ENCODE measurements around the gene KCTD3.

The KCTD3 gene

GRCh38 chr1:215661033-215661432 lies 93.9 kb downstream of the KCTD3 start (continued):
- TF ChIP-seq ZNF521 (tag by site-specific recombination; IDR thresholded peaks at IDR 0.05) (no peak), ZNF311 (tag by site-specific recombination; IDR thresholded peaks at IDR 0.05; ENCODE audit: borderline replicate concordance) (no peak), ZBTB17 (tag by site-specific recombination; IDR thresholded peaks at IDR 0.05) (no peak), ZXDB (tag by site-specific recombination; IDR thresholded peaks at IDR 0.05) (no peak), ZNF391 (tag by site-specific recombination; IDR thresholded peaks at IDR 0.05; ENCODE audit: borderline replicate concordance, low read depth) (no peak), ZNF121 (tag by site-specific recombination; IDR thresholded peaks at IDR 0.05) (no peak), SALL2 (tag by site-specific recombination; IDR thresholded peaks at IDR 0.05; ENCODE audit: borderline replicate concordance) (no peak), ZNF324 (tag by site-specific recombination; IDR thresholded peaks at IDR 0.05) (no peak), ZBTB6 (tag by site-specific recombination; IDR thresholded peaks at IDR 0.05) (no peak)
- TF ChIP-seq, protein P1, sequence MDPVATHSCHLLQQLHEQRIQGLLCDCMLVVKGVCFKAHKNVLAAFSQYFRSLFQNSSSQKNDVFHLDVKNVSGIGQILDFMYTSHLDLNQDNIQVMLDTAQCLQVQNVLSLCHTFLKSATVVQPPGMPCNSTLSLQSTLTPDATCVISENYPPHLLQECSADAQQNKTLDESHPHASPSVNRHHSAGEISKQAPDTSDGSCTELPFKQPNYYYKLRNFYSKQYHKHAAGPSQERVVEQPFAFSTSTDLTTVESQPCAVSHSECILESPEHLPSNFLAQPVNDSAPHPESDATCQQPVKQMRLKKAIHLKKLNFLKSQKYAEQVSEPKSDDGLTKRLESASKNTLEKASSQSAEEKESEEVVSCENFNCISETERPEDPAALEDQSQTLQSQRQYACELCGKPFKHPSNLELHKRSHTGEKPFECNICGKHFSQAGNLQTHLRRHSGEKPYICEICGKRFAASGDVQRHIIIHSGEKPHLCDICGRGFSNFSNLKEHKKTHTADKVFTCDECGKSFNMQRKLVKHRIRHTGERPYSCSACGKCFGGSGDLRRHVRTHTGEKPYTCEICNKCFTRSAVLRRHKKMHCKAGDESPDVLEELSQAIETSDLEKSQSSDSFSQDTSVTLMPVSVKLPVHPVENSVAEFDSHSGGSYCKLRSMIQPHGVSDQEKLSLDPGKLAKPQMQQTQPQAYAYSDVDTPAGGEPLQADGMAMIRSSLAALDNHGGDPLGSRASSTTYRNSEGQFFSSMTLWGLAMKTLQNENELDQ (tag by site-specific recombination; IDR thresholded peaks at IDR 0.05; ENCODE audit: low read depth): no peak
- TF ChIP-seq, protein P2, sequence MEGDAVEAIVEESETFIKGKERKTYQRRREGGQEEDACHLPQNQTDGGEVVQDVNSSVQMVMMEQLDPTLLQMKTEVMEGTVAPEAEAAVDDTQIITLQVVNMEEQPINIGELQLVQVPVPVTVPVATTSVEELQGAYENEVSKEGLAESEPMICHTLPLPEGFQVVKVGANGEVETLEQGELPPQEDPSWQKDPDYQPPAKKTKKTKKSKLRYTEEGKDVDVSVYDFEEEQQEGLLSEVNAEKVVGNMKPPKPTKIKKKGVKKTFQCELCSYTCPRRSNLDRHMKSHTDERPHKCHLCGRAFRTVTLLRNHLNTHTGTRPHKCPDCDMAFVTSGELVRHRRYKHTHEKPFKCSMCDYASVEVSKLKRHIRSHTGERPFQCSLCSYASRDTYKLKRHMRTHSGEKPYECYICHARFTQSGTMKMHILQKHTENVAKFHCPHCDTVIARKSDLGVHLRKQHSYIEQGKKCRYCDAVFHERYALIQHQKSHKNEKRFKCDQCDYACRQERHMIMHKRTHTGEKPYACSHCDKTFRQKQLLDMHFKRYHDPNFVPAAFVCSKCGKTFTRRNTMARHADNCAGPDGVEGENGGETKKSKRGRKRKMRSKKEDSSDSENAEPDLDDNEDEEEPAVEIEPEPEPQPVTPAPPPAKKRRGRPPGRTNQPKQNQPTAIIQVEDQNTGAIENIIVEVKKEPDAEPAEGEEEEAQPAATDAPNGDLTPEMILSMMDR (tag by site-specific recombination; IDR thresholded peaks at IDR 0.05): no peak
- TF ChIP-seq, protein P3, sequence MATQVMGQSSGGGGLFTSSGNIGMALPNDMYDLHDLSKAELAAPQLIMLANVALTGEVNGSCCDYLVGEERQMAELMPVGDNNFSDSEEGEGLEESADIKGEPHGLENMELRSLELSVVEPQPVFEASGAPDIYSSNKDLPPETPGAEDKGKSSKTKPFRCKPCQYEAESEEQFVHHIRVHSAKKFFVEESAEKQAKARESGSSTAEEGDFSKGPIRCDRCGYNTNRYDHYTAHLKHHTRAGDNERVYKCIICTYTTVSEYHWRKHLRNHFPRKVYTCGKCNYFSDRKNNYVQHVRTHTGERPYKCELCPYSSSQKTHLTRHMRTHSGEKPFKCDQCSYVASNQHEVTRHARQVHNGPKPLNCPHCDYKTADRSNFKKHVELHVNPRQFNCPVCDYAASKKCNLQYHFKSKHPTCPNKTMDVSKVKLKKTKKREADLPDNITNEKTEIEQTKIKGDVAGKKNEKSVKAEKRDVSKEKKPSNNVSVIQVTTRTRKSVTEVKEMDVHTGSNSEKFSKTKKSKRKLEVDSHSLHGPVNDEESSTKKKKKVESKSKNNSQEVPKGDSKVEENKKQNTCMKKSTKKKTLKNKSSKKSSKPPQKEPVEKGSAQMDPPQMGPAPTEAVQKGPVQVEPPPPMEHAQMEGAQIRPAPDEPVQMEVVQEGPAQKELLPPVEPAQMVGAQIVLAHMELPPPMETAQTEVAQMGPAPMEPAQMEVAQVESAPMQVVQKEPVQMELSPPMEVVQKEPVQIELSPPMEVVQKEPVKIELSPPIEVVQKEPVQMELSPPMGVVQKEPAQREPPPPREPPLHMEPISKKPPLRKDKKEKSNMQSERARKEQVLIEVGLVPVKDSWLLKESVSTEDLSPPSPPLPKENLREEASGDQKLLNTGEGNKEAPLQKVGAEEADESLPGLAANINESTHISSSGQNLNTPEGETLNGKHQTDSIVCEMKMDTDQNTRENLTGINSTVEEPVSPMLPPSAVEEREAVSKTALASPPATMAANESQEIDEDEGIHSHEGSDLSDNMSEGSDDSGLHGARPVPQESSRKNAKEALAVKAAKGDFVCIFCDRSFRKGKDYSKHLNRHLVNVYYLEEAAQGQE (tag by site-specific recombination; IDR thresholded peaks at IDR 0.05): no peak
- TF ChIP-seq, protein P4, sequence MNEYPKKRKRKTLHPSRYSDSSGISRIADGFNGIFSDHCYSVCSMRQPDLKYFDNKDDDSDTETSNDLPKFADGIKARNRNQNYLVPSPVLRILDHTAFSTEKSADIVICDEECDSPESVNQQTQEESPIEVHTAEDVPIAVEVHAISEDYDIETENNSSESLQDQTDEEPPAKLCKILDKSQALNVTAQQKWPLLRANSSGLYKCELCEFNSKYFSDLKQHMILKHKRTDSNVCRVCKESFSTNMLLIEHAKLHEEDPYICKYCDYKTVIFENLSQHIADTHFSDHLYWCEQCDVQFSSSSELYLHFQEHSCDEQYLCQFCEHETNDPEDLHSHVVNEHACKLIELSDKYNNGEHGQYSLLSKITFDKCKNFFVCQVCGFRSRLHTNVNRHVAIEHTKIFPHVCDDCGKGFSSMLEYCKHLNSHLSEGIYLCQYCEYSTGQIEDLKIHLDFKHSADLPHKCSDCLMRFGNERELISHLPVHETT (tag by site-specific recombination; IDR thresholded peaks at IDR 0.05): no peak

DNA sequence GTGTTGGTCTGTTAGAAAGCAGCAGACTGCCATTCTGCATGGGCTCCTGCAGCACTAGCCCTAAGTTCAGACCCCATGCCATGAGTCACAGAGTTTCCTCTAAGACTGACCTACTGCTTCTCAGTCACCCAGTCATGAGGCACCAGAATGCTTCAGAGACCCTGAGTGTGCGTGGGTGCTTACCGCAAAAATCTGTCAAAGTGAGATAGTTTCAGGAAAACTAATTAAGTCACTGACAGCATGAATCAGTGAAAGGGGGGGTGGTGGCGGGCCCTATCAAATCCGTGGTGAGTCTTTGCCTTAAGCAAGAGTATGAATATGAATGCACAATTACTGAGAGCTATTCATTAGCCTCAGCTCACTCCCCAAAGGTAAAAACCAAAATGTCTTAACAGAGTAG lies 98.1 kb downstream of the KCTD3 start:
- TF ChIP-seq, protein P5, sequence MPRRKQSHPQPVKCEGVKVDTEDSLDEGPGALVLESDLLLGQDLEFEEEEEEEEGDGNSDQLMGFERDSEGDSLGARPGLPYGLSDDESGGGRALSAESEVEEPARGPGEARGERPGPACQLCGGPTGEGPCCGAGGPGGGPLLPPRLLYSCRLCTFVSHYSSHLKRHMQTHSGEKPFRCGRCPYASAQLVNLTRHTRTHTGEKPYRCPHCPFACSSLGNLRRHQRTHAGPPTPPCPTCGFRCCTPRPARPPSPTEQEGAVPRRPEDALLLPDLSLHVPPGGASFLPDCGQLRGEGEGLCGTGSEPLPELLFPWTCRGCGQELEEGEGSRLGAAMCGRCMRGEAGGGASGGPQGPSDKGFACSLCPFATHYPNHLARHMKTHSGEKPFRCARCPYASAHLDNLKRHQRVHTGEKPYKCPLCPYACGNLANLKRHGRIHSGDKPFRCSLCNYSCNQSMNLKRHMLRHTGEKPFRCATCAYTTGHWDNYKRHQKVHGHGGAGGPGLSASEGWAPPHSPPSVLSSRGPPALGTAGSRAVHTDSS (tag by site-specific recombination; IDR thresholded peaks at IDR 0.05): no peak
- TF ChIP-seq ZNF211 (tag by site-specific recombination; IDR thresholded peaks at IDR 0.05; ENCODE audit: low read depth) (no peak), ZNF707 (tag by site-specific recombination; IDR thresholded peaks at IDR 0.05) (no peak), SCRT1 (tag by site-specific recombination; IDR thresholded peaks at IDR 0.05; ENCODE audit: borderline replicate concordance) (no peak), ZNF645 (tag by site-specific recombination; IDR thresholded peaks at IDR 0.05) (no peak)
- ChIA-PET CTCF (no interaction called here), POLR2A (no interaction called here)
- Histone ChIP-seq H3K4me1 (ENCODE audit: control insufficient read depth, insufficient read depth, low read length) (no peaks in the 10 kb centered on the region), H3K9me3 (ENCODE audit: control insufficient read depth, insufficient read depth, low read depth, low read length) (no peaks in the 10 kb centered on the region), H3K27ac (ENCODE audit: extremely low read depth, low read depth, low read length) (no peak overlapping the region), H3K4me3 (ENCODE audit: low read depth, low read length) (no peak overlapping the region), H3K36me3 (ENCODE audit: control insufficient read depth in 2 of 2, insufficient read depth in 1 of 2, low read length in 2 of 2) (no peaks in the 10 kb centered on the region)
